Liver (tissue), 3 donors: ENCODE results near the gene MALRD1.

Experiments
- TAF1 ChIP-seq: conservative IDR thresholded peaks from 2 replicates; pipeline ENCODE4 v1.6.1; 2016; ENCODE audit warnings: antibody characterized with exemption, mild to moderate bottlenecking
- TF ChIP-seq, protein P1 (sequence below): fragments of 150-350 bp; IDR thresholded peaks from 2 replicates; pipeline ENCODE4 v1.5.1; 2017; ENCODE audit warnings: improper control_type of control experiment, low read depth, low read length; ENCODE audit not compliant: missing input control
- donor health status: healthy.
- donor health status: healthy.

DNA sequence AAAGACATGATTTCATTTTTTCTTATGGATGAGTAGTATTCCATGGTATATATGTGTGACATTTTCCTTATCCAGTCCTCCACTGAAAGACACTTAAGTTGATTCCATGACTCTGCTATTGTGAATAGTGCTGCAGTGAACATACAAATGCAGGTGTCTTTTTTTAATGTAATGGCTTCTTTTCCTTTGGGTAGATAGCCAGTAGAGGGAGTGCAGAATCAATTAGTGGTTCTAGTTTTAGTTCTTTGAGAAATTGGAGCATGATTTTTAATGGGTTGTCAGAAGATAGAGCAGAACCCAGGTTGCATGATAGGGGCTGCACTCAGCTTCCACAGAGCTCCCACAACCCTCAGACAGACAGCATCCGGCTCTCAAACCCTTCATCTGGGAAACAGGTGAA is 614.7 kb downstream of the MALRD1 start:
- TF ChIP-seq, protein P1, sequence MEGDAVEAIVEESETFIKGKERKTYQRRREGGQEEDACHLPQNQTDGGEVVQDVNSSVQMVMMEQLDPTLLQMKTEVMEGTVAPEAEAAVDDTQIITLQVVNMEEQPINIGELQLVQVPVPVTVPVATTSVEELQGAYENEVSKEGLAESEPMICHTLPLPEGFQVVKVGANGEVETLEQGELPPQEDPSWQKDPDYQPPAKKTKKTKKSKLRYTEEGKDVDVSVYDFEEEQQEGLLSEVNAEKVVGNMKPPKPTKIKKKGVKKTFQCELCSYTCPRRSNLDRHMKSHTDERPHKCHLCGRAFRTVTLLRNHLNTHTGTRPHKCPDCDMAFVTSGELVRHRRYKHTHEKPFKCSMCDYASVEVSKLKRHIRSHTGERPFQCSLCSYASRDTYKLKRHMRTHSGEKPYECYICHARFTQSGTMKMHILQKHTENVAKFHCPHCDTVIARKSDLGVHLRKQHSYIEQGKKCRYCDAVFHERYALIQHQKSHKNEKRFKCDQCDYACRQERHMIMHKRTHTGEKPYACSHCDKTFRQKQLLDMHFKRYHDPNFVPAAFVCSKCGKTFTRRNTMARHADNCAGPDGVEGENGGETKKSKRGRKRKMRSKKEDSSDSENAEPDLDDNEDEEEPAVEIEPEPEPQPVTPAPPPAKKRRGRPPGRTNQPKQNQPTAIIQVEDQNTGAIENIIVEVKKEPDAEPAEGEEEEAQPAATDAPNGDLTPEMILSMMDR: no peak
- TF ChIP-seq TAF1: no peak
